ENCODE measurements around the gene GFI1B. TPM values are rescaled to one million over a fixed set of nuclear protein-coding genes. Genes with fewer than 3 reads are reported as not detected.
"Not testable (repeated sequence)": the region's sequence is repeated elsewhere in the genome, so short reads cannot be mapped to it uniquely, and the experiment has no call there.

GFI1B gene
- total RNA-seq, 1 experiment from 2014 or later, result 0.77 TPM

- Mint-ChIP-seq H3K4me1 (peaks cover 6% of the 10 kb centered on the region), H3K9me3 (no peaks in the 10 kb centered on the region), H3K27ac (no peak overlapping the region), H3K27me3 (ENCODE audit: low read depth) (peaks cover 3% of the 10 kb centered on the region; the same call in 1 of the 2 replicates), H3K4me3 (no peak overlapping the region), H3K36me3 (no peaks in the 10 kb centered on the region)
- ChIA-PET CTCF (no interaction called here), POLR2A (no interaction called here)
- no peak for ATAC-seq
- no peak for DNase-seq (ENCODE audit: low spot score)
- TF ChIP-seq SP1 (CRISPR knock-in tag; conservative IDR thresholded peaks at IDR 0.05), result no peak
- no peak for TF ChIP-seq MXD4 (CRISPR knock-in tag; IDR thresholded peaks at IDR 0.05; ENCODE audit: borderline replicate concordance)
- no peak for TF ChIP-seq JUN (CRISPR knock-in tag; IDR thresholded peaks at IDR 0.05)
- TF ChIP-seq ZNF263 (CRISPR knock-in tag; IDR thresholded peaks at IDR 0.05; ENCODE audit: low read depth), result no peak
- TF ChIP-seq OVOL2 (CRISPR knock-in tag; IDR thresholded peaks at IDR 0.05; ENCODE audit: borderline replicate concordance), result no peak
- TF ChIP-seq IRF1 (CRISPR knock-in tag; IDR thresholded peaks at IDR 0.05), result no peak
These were observed 13.0 kb upstream of the GFI1B start for GRCh38 chr9:132965478-132965877.

GRCh38 chr9:132967908-132968307, 10.6 kb upstream of the GFI1B start:
- ATAC-seq; H3K36me3 Mint-ChIP-seq; DNase-seq (ENCODE audit: low spot score); H3K27ac Mint-ChIP-seq; H3K4me3 Mint-ChIP-seq; H3K4me1 Mint-ChIP-seq; CTCF ChIA-PET; H3K27me3 Mint-ChIP-seq (ENCODE audit: low read depth); POLR2A ChIA-PET; H3K9me3 Mint-ChIP-seq: not testable (repeated sequence)

GRCh38 chr9:132969783-132970182, 8.7 kb upstream of the GFI1B start:
- CTCF ChIA-PET, result interaction anchor here (2.3 kb wide), 1 partner anchor 52 kb away, joined by 5 read pairs; no protein-coding TSS in a partner anchor
- peaks cover 6% of the 10 kb centered on the region for H3K4me1 Mint-ChIP-seq
- H3K27ac Mint-ChIP-seq, result no peak overlapping the region
- DNase-seq (ENCODE audit: low spot score) (no peak), ATAC-seq (no peak)
- POLR2A ChIA-PET, result no interaction called here
- TF ChIP-seq JAZF1 (CRISPR knock-in tag; IDR thresholded peaks at IDR 0.05), result no peak
- TF ChIP-seq KAT7 (CRISPR knock-in tag; IDR thresholded peaks at IDR 0.05; ENCODE audit: borderline replicate concordance), result no peak
- H3K27me3 Mint-ChIP-seq (ENCODE audit: low read depth), result peaks cover 23% of the 10 kb centered on the region
- no peaks in the 10 kb centered on the region for H3K36me3 Mint-ChIP-seq
- no peak overlapping the region for H3K4me3 Mint-ChIP-seq
- H3K9me3 Mint-ChIP-seq, result peaks cover 5% of the 10 kb centered on the region

GRCh38 chr9:132970324-132971062, 8.0 kb upstream of the GFI1B start:
- TF ChIP-seq USF2 (CRISPR knock-in tag; IDR thresholded peaks at IDR 0.05) (no peak), ZBTB43 (CRISPR knock-in tag; IDR thresholded peaks at IDR 0.05) (no peak), PRRX2 (CRISPR knock-in tag; IDR thresholded peaks at IDR 0.05) (no peak), ZSCAN18 (CRISPR knock-in tag; IDR thresholded peaks at IDR 0.05) (no peak), E2F5 (CRISPR knock-in tag; IDR thresholded peaks at IDR 0.05) (no peak), JUN (CRISPR knock-in tag; IDR thresholded peaks at IDR 0.05) (no peak), OVOL2 (CRISPR knock-in tag; IDR thresholded peaks at IDR 0.05; ENCODE audit: borderline replicate concordance) (no peak), NR3C1 (CRISPR knock-in tag; conservative IDR thresholded peaks at IDR 0.05; ENCODE audit: low read depth) (no peak), ZNF317 (CRISPR knock-in tag; IDR thresholded peaks at IDR 0.05; ENCODE audit: borderline replicate concordance, low read depth) (no peak), PREB (CRISPR knock-in tag; IDR thresholded peaks at IDR 0.05; ENCODE audit: borderline replicate concordance) (no peak)
- DNase-seq (ENCODE audit: low spot score), result no peak
- Mint-ChIP-seq H3K4me3 (no peak overlapping the region), H3K27ac (no peak overlapping the region), H3K27me3 (ENCODE audit: low read depth) (peaks cover 30% of the 10 kb centered on the region), H3K36me3 (no peaks in the 10 kb centered on the region), H3K4me1 (peaks cover 6% of the 10 kb centered on the region), H3K9me3 (peaks cover 5% of the 10 kb centered on the region)
- ChIA-PET CTCF (interaction anchor here (0.6 to 2.3 kb wide), 2 partner anchors 51 to 122 kb away, joined by 3 to 5 read pairs; no protein-coding TSS in a partner anchor), POLR2A (interaction anchor here (0.5 kb wide), 1 partner anchor 573 kb away, joined by 3 read pairs; no protein-coding TSS in a partner anchor)
- no peak for ATAC-seq

Measured in WTC11 (cell line).